Hepatocyte (in vitro differentiated cells): Measurements from ENCODE around the gene DCC.

ENCODE experiments used
- EZH2 ChIP-seq: fragments of 200-600 bp; sonication (generic); IDR thresholded peaks from 2 replicates; pipeline ENCODE4 v1.6.1; 2016; ENCODE audit warnings: antibody characterized with exemption, mild to moderate bottlenecking, borderline replicate concordance
- EZH2phosphoT487 ChIP-seq: fragments of 200-600 bp; sonication (generic); IDR thresholded peaks from one replicate; pipeline ENCODE4 v1.6.1; 2018; ENCODE audit warnings: antibody characterized with exemption, mild to moderate bottlenecking, low read depth, moderate library complexity; ENCODE audit not compliant: unreplicated experiment, severe bottlenecking
- TF ChIP-seq, protein P1 (sequence below): fragments of 200-600 bp; sonication (generic); IDR thresholded peaks from 2 replicates; pipeline ENCODE4 v1.5.1; 2016; ENCODE audit warnings: antibody characterized with exemption, mild to moderate bottlenecking; ENCODE audit not compliant: poor library complexity

GRCh38 chr18:52352920-52353319 is 12.9 kb downstream of the DCC start:
- TF ChIP-seq, protein P1, sequence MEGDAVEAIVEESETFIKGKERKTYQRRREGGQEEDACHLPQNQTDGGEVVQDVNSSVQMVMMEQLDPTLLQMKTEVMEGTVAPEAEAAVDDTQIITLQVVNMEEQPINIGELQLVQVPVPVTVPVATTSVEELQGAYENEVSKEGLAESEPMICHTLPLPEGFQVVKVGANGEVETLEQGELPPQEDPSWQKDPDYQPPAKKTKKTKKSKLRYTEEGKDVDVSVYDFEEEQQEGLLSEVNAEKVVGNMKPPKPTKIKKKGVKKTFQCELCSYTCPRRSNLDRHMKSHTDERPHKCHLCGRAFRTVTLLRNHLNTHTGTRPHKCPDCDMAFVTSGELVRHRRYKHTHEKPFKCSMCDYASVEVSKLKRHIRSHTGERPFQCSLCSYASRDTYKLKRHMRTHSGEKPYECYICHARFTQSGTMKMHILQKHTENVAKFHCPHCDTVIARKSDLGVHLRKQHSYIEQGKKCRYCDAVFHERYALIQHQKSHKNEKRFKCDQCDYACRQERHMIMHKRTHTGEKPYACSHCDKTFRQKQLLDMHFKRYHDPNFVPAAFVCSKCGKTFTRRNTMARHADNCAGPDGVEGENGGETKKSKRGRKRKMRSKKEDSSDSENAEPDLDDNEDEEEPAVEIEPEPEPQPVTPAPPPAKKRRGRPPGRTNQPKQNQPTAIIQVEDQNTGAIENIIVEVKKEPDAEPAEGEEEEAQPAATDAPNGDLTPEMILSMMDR, result no peak
- TF ChIP-seq EZH2 (no peak), EZH2phosphoT487 (no peak)
